HepG2 (cell line): Measurements from ENCODE around the gene CDK2. TPM values are rescaled to one million over a fixed set of nuclear protein-coding genes. Genes with fewer than 3 reads are reported as not detected.

Experiments used
- CREM ChIP-seq, 2 experiments: sonication (generic) in 1 of 2; formaldehyde crosslinking in 1 of 2; IDR thresholded peaks; 2 replicates each; pipeline versions ENCODE4 v1.4.0 to v1.6.1; 2016 to 2020; ENCODE audit warnings: antibody characterized with exemption in 1 of 2, mild to moderate bottlenecking in 1 of 2, missing genetic modification reagents in 1 of 2
- FOXA3 ChIP-seq: IDR thresholded peaks from 2 replicates; pipeline ENCODE4 v1.6.1; 2016; ENCODE audit warnings: missing genetic modification reagents, missing compliant biosample characterization
- HOMEZ ChIP-seq: IDR thresholded peaks from 2 replicates; pipeline ENCODE4 v1.6.1; 2016; ENCODE audit warnings: low read depth
- IKZF5 ChIP-seq: IDR thresholded peaks from 2 replicates; pipeline ENCODE4 v1.6.1; 2018; ENCODE audit warnings: missing genetic modification reagents, mild to moderate bottlenecking, missing compliant biosample characterization
- MIER2 ChIP-seq: IDR thresholded peaks from 2 replicates; pipeline ENCODE4 v1.6.1; 2016; ENCODE audit warnings: missing biosample characterization, missing genetic modification reagents
- RAD21 ChIP-seq: fragments of 450-650 bp; formaldehyde crosslinking; IDR thresholded peaks from 2 replicates; pipeline ENCODE4 v1.5.0; 2020; ENCODE audit warnings: mild to moderate bottlenecking
- REL ChIP-seq: sonication (generic); formaldehyde crosslinking; conservative IDR thresholded peaks from 2 replicates; pipeline ENCODE4 v1.8.0; 2022; ENCODE audit warnings: mild to moderate bottlenecking, missing genetic modification reagents, moderate library complexity
- TFDP1 ChIP-seq: IDR thresholded peaks from 2 replicates; pipeline ENCODE4 v1.6.1; 2016; ENCODE audit warnings: missing compliant biosample characterization, missing genetic modification reagents, borderline replicate concordance
- ZBTB7B ChIP-seq: sonication (generic); formaldehyde crosslinking; IDR thresholded peaks from 2 replicates; pipeline ENCODE4 v1.4.0; 2020; ENCODE audit warnings: missing genetic modification reagents
- ZNF292 ChIP-seq: sonication (generic); formaldehyde crosslinking; IDR thresholded peaks from 2 replicates; pipeline ENCODE4 v1.8.1; 2022; ENCODE audit warnings: mild to moderate bottlenecking, low read depth, missing genetic modification reagents, borderline replicate concordance
- ZNF687 ChIP-seq: sonication (generic); formaldehyde crosslinking; IDR thresholded peaks from 2 replicates; pipeline ENCODE4 v1.5.1; 2020; ENCODE audit warnings: mild to moderate bottlenecking, missing genetic modification reagents, moderate library complexity
- ZNF775 ChIP-seq: sonication (generic); formaldehyde crosslinking; IDR thresholded peaks from 2 replicates; pipeline ENCODE4 v1.4.0; 2020; ENCODE audit warnings: missing genetic modification reagents, mild to moderate bottlenecking, moderate library complexity, borderline replicate concordance
- polyA plus RNA-seq, 8 experiments: library from polyadenylated mRNA; depleted of rRNA in 3 of 8; stranded (reverse) in 7 of 8; unstranded in 1 of 8; fragments of >200 nt; fragmentation: Illumina TruSeq in 4 of 8; extraction: Trizol in 4 of 8; gene quantifications; 2 replicates each; pipeline versions ENCODE4 v1.2.1 to v1.2.3, GENCODE V29; 2011 to 2016; ENCODE audit warnings: low read depth in 4 of 8, missing spikeins in 1 of 8, mixed read lengths in 1 of 8; ENCODE audit not compliant: insufficient read depth in 1 of 8
- total RNA-seq, 5 experiments: library from RNA; depleted of rRNA; stranded (reverse); fragments of >200 nt; fragmentation: Illumina TruSeq; extraction: Trizol; gene quantifications; 2 replicates each; pipeline ENCODE4 v1.2.3, GENCODE V29; 2016; ENCODE audit warnings: low read depth in 1 of 5

CDK2 gene
- total and polyA plus RNA-seq, 2 of the 13 experiments (the other 11 are each of a cell fraction or from before 2014, with no cell fraction given), result 47.5 to 52.6 TPM

GRCh38 chr12:55973599-55974307 lies 7.1 kb downstream of the CDK2 start, which contains the start of gene RAB5B (continued):
- TF ChIP-seq REL (CRISPR knock-in tag), result no peak
- peak; percentile 60; the same call in 1 of the 2 replicates for TF ChIP-seq ZNF292 (CRISPR knock-in tag)
- peak; percentile 87 for TF ChIP-seq TFDP1 (CRISPR knock-in tag)
- peak; percentile 42; the same call in 1 of the 2 replicates for TF ChIP-seq RAD21 (CRISPR knock-in tag)
- peak; percentile 87 for TF ChIP-seq ZNF687 (CRISPR knock-in tag)
- TF ChIP-seq FOXA3 (CRISPR knock-in tag), result peak; percentile 59
- TF ChIP-seq MIER2 (CRISPR knock-in tag), result no peak
- TF ChIP-seq ZNF775 (CRISPR knock-in tag), result no peak
- peak; percentile 69; the same call in 1 of the 2 replicates for TF ChIP-seq IKZF5
- TF ChIP-seq HOMEZ (CRISPR knock-in tag), result peak; percentile 43; the same call in 1 of the 2 replicates
- TF ChIP-seq ZBTB7B (CRISPR knock-in tag), result no peak; the same call in 1 of the 2 replicates
- TF ChIP-seq CREM (IDR thresholded peaks at IDR 0.05), result peak; percentile 95
- no peak for TF ChIP-seq CREM (CRISPR knock-in tag; IDR thresholded peaks at IDR 0.05)
